ENCODE measurements around the gene DNAH7. TPM values are rescaled to one million over a fixed set of nuclear protein-coding genes. Genes with fewer than 3 reads are reported as not detected.

The DNAH7 gene
- total and polyA plus RNA-seq, 2 experiments from 2014 or later, result 0.35 to 1.1 TPM

- no peak for ATAC-seq
- no peak for DNase-seq (ENCODE audit: low spot score)
- Histone ChIP-seq H3K4me1 (ENCODE audit: insufficient read depth) (peaks cover 11% of the 10 kb centered on the region), H3K27me3 (ENCODE audit: insufficient read depth) (no peaks in the 10 kb centered on the region), H3K4me3 (no peak overlapping the region), H3K9me2 (ENCODE audit: insufficient read depth) (no peaks in the 10 kb centered on the region), H2AFZ (no peak overlapping the region), H3K4me2 (no peak overlapping the region), H3K79me2 (replicated peaks; ENCODE audit: insufficient read depth) (no peaks in the 10 kb centered on the region), H3K27ac (ENCODE audit: low read depth) (no peak overlapping the region), H3F3A (replicated peaks; ENCODE audit: low read depth) (no peaks in the 10 kb centered on the region), H3K36me3 (ENCODE audit: insufficient read depth) (no peaks in the 10 kb centered on the region), H4K20me1 (replicated peaks; ENCODE audit: insufficient read depth) (no peaks in the 10 kb centered on the region)
- Mint-ChIP-seq H3K4me1 (peaks cover 15% of the 10 kb centered on the region), H3K9me3 (no peaks in the 10 kb centered on the region), H3K36me3 (ENCODE audit: low read depth) (no peaks in the 10 kb centered on the region), H3K27me3 (ENCODE audit: insufficient read depth, low read depth, poor library complexity) (no peaks in the 10 kb centered on the region), H3K27ac (no peak overlapping the region), H3K4me3 (no peak overlapping the region)
- no peak for TF ChIP-seq EZH2 (IDR thresholded peaks at IDR 0.05; ENCODE audit: low read depth, unreplicated experiment)
- TF ChIP-seq NANOG (IDR thresholded peaks at IDR 0.05; ENCODE audit: borderline replicate concordance), result no peak
- TF ChIP-seq ETS1 (IDR thresholded peaks at IDR 0.05), result no peak
- no peak for TF ChIP-seq EZH2phosphoT487 (IDR thresholded peaks at IDR 0.05; ENCODE audit: unreplicated experiment)
- no peak for TF ChIP-seq JUNB (IDR thresholded peaks at IDR 0.05; ENCODE audit: unreplicated experiment)
- no peak for TF ChIP-seq CTCF (conservative IDR thresholded peaks at IDR 0.05; ENCODE audit: low read depth in 2 of 2)
- TF ChIP-seq STAT1 (IDR thresholded peaks at IDR 0.05; ENCODE audit: unreplicated experiment), result no peak
- no peak for TF ChIP-seq POLR2AphosphoS5 (IDR thresholded peaks at IDR 0.05; ENCODE audit: low read depth)
- TF ChIP-seq ZNF462 (CRISPR knock-in tag; IDR thresholded peaks at IDR 0.05), result no peak
- TF ChIP-seq REST (IDR thresholded peaks at IDR 0.05; ENCODE audit: unreplicated experiment), result no peak
- no peak for TF ChIP-seq CREB1 (CRISPR knock-in tag; IDR thresholded peaks at IDR 0.05; ENCODE audit: low read depth)
- TF ChIP-seq ZNF114 (CRISPR knock-in tag; IDR thresholded peaks at IDR 0.05), result no peak
- TF ChIP-seq ZNF331 (CRISPR knock-in tag; IDR thresholded peaks at IDR 0.05; ENCODE audit: low read depth), result no peak
Observed at GRCh38 chr2:195863121-195863520, 205.5 kb downstream of the DNAH7 start.
